ENCODE data around the gene SFXN4. TPM values are rescaled to one million over a fixed set of nuclear protein-coding genes. Genes with fewer than 3 reads are reported as not detected.

The SFXN4 gene
- total and polyA plus RNA-seq, 9 of the 15 experiments (the other 6 are each of a cell fraction or from before 2014, with no cell fraction given), result 40.1 to 97.8 (median 54.5) TPM

Small RNA genes within 50 kb of the gene (small RNA-seq; reads per million reads assigned to genes)
- not detected for gene AL355598.1
- gene RN7SL749P, result not detected

Other genes starting within 250 kb of the SFXN4 start
- gene NANOS1, start 136.0 kb downstream of the SFXN4 start, total RNA-seq (2014; rRNA removed), result 0.77 and 0.98 TPM in 2 replicates
- gene NANOS1, start 136.0 kb downstream of the SFXN4 start, total RNA-seq (2014; rRNA removed; fragmentation: Illumina TruSeq; extraction: Trizol), result 0.95 and 1.1 TPM in 2 replicates
- gene NANOS1, start 136.0 kb downstream of the SFXN4 start, total RNA-seq (2015; rRNA removed; fragmentation: Illumina TruSeq; extraction: Trizol), result 0.33 and 0.34 TPM in 2 replicates
- gene NANOS1, start 136.0 kb downstream of the SFXN4 start, total RNA-seq (2021), result 0.89 and 1.2 TPM in 2 replicates
- gene NANOS1, start 136.0 kb downstream of the SFXN4 start, polyA plus RNA-seq (2011; rRNA removed), result 0.79 and 1.6 TPM in 2 replicates
- 0.58 TPM in 2 replicates for gene NANOS1, start 136.0 kb downstream of the SFXN4 start, polyA plus RNA-seq (2014; fragmentation: Illumina TruSeq; extraction: Trizol)
- under 1 TPM in 1 of 2 experiments, not detected in 1; 0.14 TPM for gene NANOS1, start 136.0 kb downstream of the SFXN4 start, polyA plus RNA-seq (2014; fragmentation: Nextera tagmentation; extraction: Ambion mirVana)
- 0.94 and 0.97 TPM in 2 replicates for gene NANOS1, start 136.0 kb downstream of the SFXN4 start, polyA plus RNA-seq (2014; rRNA removed)
- 89.1 and 89.2 TPM in 2 replicates for gene EIF3A, start 84.9 kb downstream of the SFXN4 start, total RNA-seq (2014; rRNA removed)
- gene EIF3A, start 84.9 kb downstream of the SFXN4 start, total RNA-seq (2014; rRNA removed; fragmentation: Illumina TruSeq; extraction: Trizol), result 124 and 145 TPM in 2 replicates
- gene EIF3A, start 84.9 kb downstream of the SFXN4 start, total RNA-seq (2015; rRNA removed; fragmentation: Illumina TruSeq; extraction: Trizol), result 145 and 156 TPM in 2 replicates
- gene EIF3A, start 84.9 kb downstream of the SFXN4 start, total RNA-seq (2021), result 93.0 and 124 TPM in 2 replicates
- gene EIF3A, start 84.9 kb downstream of the SFXN4 start, polyA plus RNA-seq (2011; rRNA removed), result 34.8 and 42.8 TPM in 2 replicates
- gene EIF3A, start 84.9 kb downstream of the SFXN4 start, polyA plus RNA-seq (2014; fragmentation: Illumina TruSeq; extraction: Trizol), result 143 and 163 TPM in 2 replicates
- gene EIF3A, start 84.9 kb downstream of the SFXN4 start, polyA plus RNA-seq (2014; fragmentation: Nextera tagmentation; extraction: Ambion mirVana), result 10 to 100 TPM; 19.6 to 35.1 TPM
- 86.2 and 102 TPM in 2 replicates for gene EIF3A, start 84.9 kb downstream of the SFXN4 start, polyA plus RNA-seq (2014; rRNA removed)
- 12.9 TPM in 2 replicates for gene DENND10, start 61.6 kb downstream of the SFXN4 start, total RNA-seq (2014; rRNA removed)
- 12.3 and 13.7 TPM in 2 replicates for gene DENND10, start 61.6 kb downstream of the SFXN4 start, total RNA-seq (2014; rRNA removed; fragmentation: Illumina TruSeq; extraction: Trizol)
- 11.2 and 11.9 TPM in 2 replicates for gene DENND10, start 61.6 kb downstream of the SFXN4 start, total RNA-seq (2015; rRNA removed; fragmentation: Illumina TruSeq; extraction: Trizol)
- gene DENND10, start 61.6 kb downstream of the SFXN4 start, total RNA-seq (2021), result 10.4 and 12.2 TPM in 2 replicates
- 18.3 and 19.0 TPM in 2 replicates for gene DENND10, start 61.6 kb downstream of the SFXN4 start, polyA plus RNA-seq (2011; rRNA removed)
- 11.7 and 12.5 TPM in 2 replicates for gene DENND10, start 61.6 kb downstream of the SFXN4 start, polyA plus RNA-seq (2014; fragmentation: Illumina TruSeq; extraction: Trizol)
- 10 to 100 TPM; 15.5 to 20.0 TPM for gene DENND10, start 61.6 kb downstream of the SFXN4 start, polyA plus RNA-seq (2014; fragmentation: Nextera tagmentation; extraction: Ambion mirVana)
- gene DENND10, start 61.6 kb downstream of the SFXN4 start, polyA plus RNA-seq (2014; rRNA removed), result 9.4 and 10.5 TPM in 2 replicates
- gene PRDX3, start 13.1 kb upstream of the SFXN4 start, total RNA-seq (2014; rRNA removed), result 122 and 154 TPM in 2 replicates
- gene PRDX3, start 13.1 kb upstream of the SFXN4 start, total RNA-seq (2014; rRNA removed; fragmentation: Illumina TruSeq; extraction: Trizol), result 197 and 213 TPM in 2 replicates
- 163 and 171 TPM in 2 replicates for gene PRDX3, start 13.1 kb upstream of the SFXN4 start, total RNA-seq (2015; rRNA removed; fragmentation: Illumina TruSeq; extraction: Trizol)
- gene PRDX3, start 13.1 kb upstream of the SFXN4 start, total RNA-seq (2021), result 140 and 150 TPM in 2 replicates
- 268 and 325 TPM in 2 replicates for gene PRDX3, start 13.1 kb upstream of the SFXN4 start, polyA plus RNA-seq (2011; rRNA removed)
- 172 and 173 TPM in 2 replicates for gene PRDX3, start 13.1 kb upstream of the SFXN4 start, polyA plus RNA-seq (2014; fragmentation: Illumina TruSeq; extraction: Trizol)
- 100 to 1,000 TPM; 759 to 994 TPM for gene PRDX3, start 13.1 kb upstream of the SFXN4 start, polyA plus RNA-seq (2014; fragmentation: Nextera tagmentation; extraction: Ambion mirVana)
- 143 and 194 TPM in 2 replicates for gene PRDX3, start 13.1 kb upstream of the SFXN4 start, polyA plus RNA-seq (2014; rRNA removed)
- 0.54 and 0.65 TPM in 2 replicates for gene GRK5, start 41.9 kb upstream of the SFXN4 start, total RNA-seq (2014; rRNA removed)
- gene GRK5, start 41.9 kb upstream of the SFXN4 start, total RNA-seq (2014; rRNA removed; fragmentation: Illumina TruSeq; extraction: Trizol), result 0.47 and 0.51 TPM in 2 replicates
- 0.45 and 0.80 TPM in 2 replicates for gene GRK5, start 41.9 kb upstream of the SFXN4 start, total RNA-seq (2015; rRNA removed; fragmentation: Illumina TruSeq; extraction: Trizol)
- 0.73 and 1.0 TPM in 2 replicates for gene GRK5, start 41.9 kb upstream of the SFXN4 start, total RNA-seq (2021)
- gene GRK5, start 41.9 kb upstream of the SFXN4 start, polyA plus RNA-seq (2011; rRNA removed), result 0.50 and 0.67 TPM in 2 replicates
- 0.82 and 0.83 TPM in 2 replicates for gene GRK5, start 41.9 kb upstream of the SFXN4 start, polyA plus RNA-seq (2014; fragmentation: Illumina TruSeq; extraction: Trizol)
- gene GRK5, start 41.9 kb upstream of the SFXN4 start, polyA plus RNA-seq (2014; fragmentation: Nextera tagmentation; extraction: Ambion mirVana), result not detected
- 0.31 and 0.46 TPM in 2 replicates for gene GRK5, start 41.9 kb upstream of the SFXN4 start, polyA plus RNA-seq (2014; rRNA removed)